Mesenchymal stem cell (in vitro differentiated cells and primary cell): ENCODE measurements around the gene TBC1D17.

Experiments used
- DNase-seq: peaks from one replicate; pipeline ENCODE4 v3.0.0-alpha.2; 2013
- H2AFZ ChIP-seq: one replicate; pipeline ENCODE4 v1.6.1; 2013; ENCODE audit warnings: low read depth, mild to moderate bottlenecking, control low read depth, inconsistent platforms, low read length, moderate library complexity
- H2AK5ac ChIP-seq: 2 replicates; pipeline ENCODE4 v1.6.1; 2013; ENCODE audit warnings: low read length, moderate library complexity, mild to moderate bottlenecking, inconsistent platforms; ENCODE audit not compliant: severe bottlenecking
- H2BK120ac ChIP-seq: one replicate; pipeline ENCODE4 v1.6.1; 2013; ENCODE audit warnings: low read depth, mild to moderate bottlenecking, inconsistent platforms, low read length, moderate library complexity
- H2BK12ac ChIP-seq, 2 experiments: one replicate each; pipeline ENCODE4 v1.6.1; 2013; ENCODE audit warnings: inconsistent platforms in 2 of 2, low read length in 2 of 2, mild to moderate bottlenecking in 2 of 2, moderate library complexity in 2 of 2, control low read depth in 1 of 2
- H2BK15ac ChIP-seq: one replicate; pipeline ENCODE4 v1.6.1; 2013; ENCODE audit warnings: mild to moderate bottlenecking, low read depth, inconsistent platforms; ENCODE audit not compliant: poor library complexity, severe bottlenecking
- H2BK5ac ChIP-seq: 2 replicates; pipeline ENCODE4 v1.6.1; 2013; ENCODE audit warnings: low read depth, mild to moderate bottlenecking, low read length, control low read depth, inconsistent platforms; ENCODE audit not compliant: poor library complexity, severe bottlenecking
- H3K14ac ChIP-seq, 2 experiments: one replicate each; pipeline ENCODE4 v1.6.1; 2013; ENCODE audit warnings: inconsistent platforms in 2 of 2, low read length in 2 of 2, control low read depth in 1 of 2, mild to moderate bottlenecking in 1 of 2, moderate library complexity in 1 of 2
- H3K18ac ChIP-seq, 2 experiments: one replicate each; pipeline ENCODE4 v1.6.1; 2013; ENCODE audit warnings: inconsistent platforms in 2 of 2, low read length in 2 of 2, control low read depth in 1 of 2, low read depth in 1 of 2, mild to moderate bottlenecking in 1 of 2
- H3K23ac ChIP-seq, 2 experiments: one replicate each; pipeline ENCODE4 v1.6.1; 2013; ENCODE audit warnings: inconsistent platforms in 2 of 2, low read length in 2 of 2, mild to moderate bottlenecking in 2 of 2, moderate library complexity in 2 of 2, control low read depth in 1 of 2
- H3K27ac ChIP-seq: 2 replicates; pipeline ENCODE4 v1.5.1; 2013; ENCODE audit warnings: mild to moderate bottlenecking, moderate library complexity, low read length, control low read depth, inconsistent platforms; ENCODE audit not compliant: poor library complexity, severe bottlenecking
- H3K27me3 ChIP-seq, 2 experiments: 2 replicates each; pipeline versions ENCODE4 v1.6.1 to v1.7.0; 2013; ENCODE audit warnings: low read length in 2 of 2, mild to moderate bottlenecking in 2 of 2, moderate library complexity in 2 of 2, control low read depth in 1 of 2, inconsistent platforms in 1 of 2; ENCODE audit not compliant: control insufficient read depth in 1 of 2, insufficient read depth in 1 of 2
- H3K36me3 ChIP-seq, 2 experiments: 2 replicates each; pipeline versions ENCODE4 v1.6.1 to v1.7.0; 2013; ENCODE audit warnings: low read length in 2 of 2, control low read depth in 1 of 2, inconsistent platforms in 1 of 2, low read depth in 1 of 2, mild to moderate bottlenecking in 1 of 2; ENCODE audit not compliant: insufficient read depth in 2 of 2, control insufficient read depth in 1 of 2
- H3K4ac ChIP-seq, 2 experiments: one replicate each; pipeline ENCODE4 v1.6.1; 2013; ENCODE audit warnings: inconsistent platforms in 2 of 2, low read length in 2 of 2, mild to moderate bottlenecking in 2 of 2, moderate library complexity in 2 of 2, control low read depth in 1 of 2, low read depth in 1 of 2
- H3K4me1 ChIP-seq: 2 replicates; pipeline ENCODE4 v1.6.1; 2013; ENCODE audit warnings: low read depth, low read length, control low read depth; ENCODE audit not compliant: control insufficient read depth, insufficient read depth
- H3K4me2 ChIP-seq: 2 replicates; pipeline ENCODE4 v1.6.1; 2013; ENCODE audit warnings: low read length, mild to moderate bottlenecking, inconsistent platforms; ENCODE audit not compliant: poor library complexity, severe bottlenecking
- H3K4me3 ChIP-seq, 2 experiments: 2 replicates each; pipeline versions ENCODE4 v1.5.1 to v1.7.0; 2013; ENCODE audit warnings: low read length in 2 of 2, mild to moderate bottlenecking in 2 of 2, control low read depth in 1 of 2, low read depth in 1 of 2; ENCODE audit not compliant: insufficient read depth in 1 of 2
- H3K79me1 ChIP-seq: replicated peaks from 2 replicates; pipeline ENCODE4 v1.6.1; 2013; ENCODE audit warnings: mild to moderate bottlenecking, control low read depth, low read length, inconsistent platforms; ENCODE audit not compliant: poor library complexity, severe bottlenecking
- H3K9ac ChIP-seq: 2 replicates; pipeline ENCODE4 v1.7.0; 2013; ENCODE audit warnings: mild to moderate bottlenecking, low read length, moderate library complexity
- H3K9me3 ChIP-seq: 2 replicates; pipeline ENCODE4 v1.7.0; 2013; ENCODE audit warnings: mild to moderate bottlenecking, low read length; ENCODE audit not compliant: control insufficient read depth
- H4K8ac ChIP-seq: one replicate; pipeline ENCODE4 v1.6.1; 2013; ENCODE audit warnings: inconsistent platforms, mild to moderate bottlenecking, low read length, moderate library complexity
- H4K91ac ChIP-seq: one replicate; pipeline ENCODE4 v1.6.1; 2013; ENCODE audit warnings: mild to moderate bottlenecking, low read length, inconsistent platforms
- WGBS: methylation state at CpG from one replicate; pipeline ENCODE4 v1.1.7; 2013; ENCODE audit warnings: mixed read lengths; 5-methylcytosine and 5-hydroxymethylcytosine counted together

TBC1D17 gene

GRCh38 chr19:49912965-49913685 lies 35.6 kb downstream of the TBC1D17 start:
- Histone ChIP-seq H3K27me3 (no peaks in the 10 kb centered on the region), H3K4me2 (no peak overlapping the region), H2BK120ac (no peak overlapping the region), H3K14ac (no peak overlapping the region), H2AK5ac (no peak overlapping the region), H3K23ac (no peak overlapping the region), H3K9me3 (no peaks in the 10 kb centered on the region), H2BK5ac (no peak overlapping the region), H3K18ac (no peak overlapping the region), H3K4me3 (no peak overlapping the region), H2BK12ac (no peak overlapping the region), H4K8ac (no peak overlapping the region), H3K79me1 (peaks cover 49% of the 10 kb centered on the region), H3K36me3 (peaks cover 63 to 72% of the 10 kb centered on the region in 2 experiments), H4K91ac (no peak overlapping the region), H3K9ac (no peak overlapping the region), H3K27ac (no peak overlapping the region), H2BK15ac (no peak overlapping the region), H2AFZ (no peak overlapping the region), H3K4me1 (peaks cover 2% of the 10 kb centered on the region), H3K4ac (no peak overlapping the region)
- DNase-seq: no peak
- 94% methylated on average over 21 of the region's 21 CpGs for WGBS

DNA sequence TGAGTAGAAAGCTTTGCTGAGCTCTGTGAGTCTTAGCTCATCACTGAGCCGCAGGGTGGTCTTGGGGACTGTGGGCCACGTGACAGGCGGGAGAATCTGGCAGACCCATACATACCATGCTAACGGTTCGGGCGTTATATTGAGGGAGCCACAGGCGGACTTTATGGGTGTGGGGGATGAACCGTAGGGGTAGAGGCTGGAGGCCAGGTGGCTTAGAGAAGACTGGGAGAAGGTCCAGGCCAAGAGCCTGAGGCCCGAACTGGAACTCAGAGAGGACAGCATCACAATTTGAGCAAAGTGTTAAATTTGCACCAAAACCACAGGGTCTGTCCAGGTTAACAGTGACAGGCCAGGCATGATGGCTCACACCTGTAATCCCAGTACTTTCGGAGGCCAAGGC lies 36.2 kb downstream of the TBC1D17 start:
- Histone ChIP-seq H3K18ac (no peak overlapping the region), H2BK5ac (no peak overlapping the region), H3K4me2 (no peak overlapping the region), H4K8ac (no peak overlapping the region), H2AFZ (no peak overlapping the region), H2AK5ac (no peak overlapping the region), H3K36me3 (peaks cover 62 to 67% of the 10 kb centered on the region in 2 experiments), H3K23ac (no peak overlapping the region), H3K4me1 (peaks cover 2% of the 10 kb centered on the region), H3K4ac (no peak overlapping the region), H2BK15ac (no peak overlapping the region), H2BK120ac (no peak overlapping the region), H3K14ac (no peak overlapping the region), H3K4me3 (no peak overlapping the region), H3K9ac (no peak overlapping the region), H3K27me3 (no peaks in the 10 kb centered on the region), H4K91ac (no peak overlapping the region), H3K9me3 (no peaks in the 10 kb centered on the region), H3K79me1 (peaks cover 44% of the 10 kb centered on the region), H2BK12ac (no peak overlapping the region), H3K27ac (no peak overlapping the region)
- no peak for DNase-seq
- 98% methylated on average over 10 of the region's 10 CpGs for WGBS

GRCh38 chr19:49915271-49915670 lies 37.8 kb downstream of the TBC1D17 start:
- Histone ChIP-seq H2BK12ac (no peak overlapping the region), H3K14ac (no peak overlapping the region), H3K36me3 (peaks cover 55 to 56% of the 10 kb centered on the region in 2 experiments), H3K23ac (no peak overlapping the region), H2BK5ac (no peak overlapping the region), H3K4me2 (no peak overlapping the region), H3K27me3 (no peaks in the 10 kb centered on the region), H3K79me1 (peaks cover 36% of the 10 kb centered on the region), H3K4ac (no peak overlapping the region), H2BK15ac (no peak overlapping the region), H3K4me3 (no peak overlapping the region), H3K9ac (no peak overlapping the region), H3K9me3 (no peaks in the 10 kb centered on the region), H3K27ac (no peak overlapping the region), H3K4me1 (peaks cover 4% of the 10 kb centered on the region), H2BK120ac (no peak overlapping the region), H4K8ac (no peak overlapping the region), H3K18ac (no peak overlapping the region), H2AFZ (no peak overlapping the region), H2AK5ac (no peak overlapping the region), H4K91ac (no peak overlapping the region)
- WGBS: 100% methylated on average over 6 of the region's 6 CpGs
- DNase-seq: no peak

DNA sequence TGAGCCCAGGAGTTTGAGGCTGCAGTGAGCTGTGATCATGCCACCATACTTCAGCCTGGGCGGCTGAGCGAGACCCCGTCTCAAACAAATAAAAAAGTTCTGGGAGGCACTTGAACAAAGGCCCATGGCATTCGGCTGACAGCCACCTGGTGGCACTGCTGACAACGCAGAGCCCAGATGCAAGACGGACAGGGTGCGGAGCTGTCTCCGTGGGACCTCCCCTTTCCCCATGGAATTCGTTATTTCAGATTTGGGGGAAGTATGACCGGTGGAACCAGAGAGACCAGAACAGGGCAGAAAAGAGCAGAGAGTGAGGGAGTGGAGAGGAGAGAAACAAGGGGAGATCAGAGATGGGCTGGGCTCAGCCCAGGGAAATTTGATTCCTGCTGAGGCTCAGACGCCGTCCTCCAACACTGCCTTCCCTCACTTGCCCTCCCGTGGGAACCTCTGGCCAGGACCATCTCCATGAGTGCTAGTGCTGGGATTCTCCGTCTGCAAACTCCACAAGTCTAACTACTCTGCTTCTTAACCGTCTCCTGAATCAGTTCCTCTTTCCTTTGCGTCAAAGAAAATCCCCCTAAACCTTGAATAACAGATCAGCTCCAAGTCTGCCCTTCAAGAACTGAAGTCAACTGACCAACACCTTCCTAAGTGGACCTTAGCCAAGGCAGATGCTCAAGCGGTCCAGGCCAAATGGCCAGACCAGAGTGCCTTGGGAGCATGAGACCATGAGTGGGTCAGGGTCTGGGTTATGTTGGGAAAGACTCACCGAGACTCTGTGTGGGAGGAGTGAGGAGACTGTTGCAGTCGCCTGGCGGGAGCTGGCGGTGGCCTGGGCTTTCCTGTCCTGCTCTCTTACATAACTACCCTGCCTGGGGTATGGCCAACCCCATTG lies 39.6 kb downstream of the TBC1D17 start:
- no peak overlapping the region for H2AK5ac ChIP-seq
- no peak overlapping the region for H3K4ac ChIP-seq
- H3K4me2 ChIP-seq: no peak overlapping the region
- H3K23ac ChIP-seq: no peak overlapping the region
- H3K4me3 ChIP-seq: no peak overlapping the region
- H3K36me3 ChIP-seq: peaks cover 67 to 69% of the 10 kb centered on the region in 2 experiments
- no peak overlapping the region for H2AFZ ChIP-seq
- H3K9ac ChIP-seq: no peak overlapping the region
- no peak for DNase-seq
- no peak overlapping the region for H2BK12ac ChIP-seq
- 90% methylated on average over 19 of the region's 21 CpGs for WGBS
- no peaks in the 10 kb centered on the region for H3K27me3 ChIP-seq
- peaks cover 41% of the 10 kb centered on the region for H3K79me1 ChIP-seq
- no peak overlapping the region for H4K91ac ChIP-seq
- no peak overlapping the region for H2BK5ac ChIP-seq
- no peak overlapping the region for H4K8ac ChIP-seq
- H2BK15ac ChIP-seq: no peak overlapping the region
- peaks cover 12% of the 10 kb centered on the region for H3K4me1 ChIP-seq
- H3K9me3 ChIP-seq: no peaks in the 10 kb centered on the region
- no peak overlapping the region for H3K18ac ChIP-seq
- no peak overlapping the region for H3K27ac ChIP-seq
- H3K14ac ChIP-seq: no peak overlapping the region
- H2BK120ac ChIP-seq: no peak overlapping the region
